Measurements from ENCODE around the gene C20orf173. TPM values are rescaled to one million over a fixed set of nuclear protein-coding genes. Genes with fewer than 3 reads are reported as not detected.

The C20orf173 gene
- total and polyA plus RNA-seq, 12 donors = not detected

DNA sequence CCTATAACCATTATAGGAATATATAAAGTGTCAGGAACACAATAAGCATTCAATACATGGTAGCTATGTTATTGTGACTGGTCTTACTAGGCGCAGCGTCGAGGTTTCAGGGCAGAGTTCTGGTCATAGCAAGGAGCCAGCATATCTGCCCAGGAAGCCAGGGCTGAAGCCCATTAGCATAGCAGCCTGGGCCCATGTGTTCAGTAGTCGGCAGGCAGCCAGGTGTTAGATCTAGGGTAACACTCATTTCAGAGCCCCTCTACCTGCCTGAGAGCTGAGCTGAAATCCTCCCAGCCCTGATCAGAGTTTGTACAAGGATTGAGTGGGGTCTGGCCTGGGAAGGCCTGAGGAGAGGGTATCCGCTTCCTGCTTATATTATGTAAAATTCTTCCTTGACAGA lies 32.1 kb downstream of the C20orf173 start:
- Histone ChIP-seq H3K4me1 (replicated peaks in 1 of 2) (no peaks in the 10 kb centered on the region), H3K27me3 (no peaks in the 10 kb centered on the region), H3K36me3 (replicated peaks in 1 of 2) (peaks cover 0 to 90% of the 10 kb centered on the region in 2 donors), H3K9me3 (replicated peaks in 1 of 3) (no peaks in the 10 kb centered on the region), H3K27ac (peak overlapping the region in 1 of 5 donors; percentile 65), H3K4me3 (no peak overlapping the region)
- TF ChIP-seq POLR2A (IDR thresholded peaks at IDR 0.05) = no peak
- TF ChIP-seq, protein P1, sequence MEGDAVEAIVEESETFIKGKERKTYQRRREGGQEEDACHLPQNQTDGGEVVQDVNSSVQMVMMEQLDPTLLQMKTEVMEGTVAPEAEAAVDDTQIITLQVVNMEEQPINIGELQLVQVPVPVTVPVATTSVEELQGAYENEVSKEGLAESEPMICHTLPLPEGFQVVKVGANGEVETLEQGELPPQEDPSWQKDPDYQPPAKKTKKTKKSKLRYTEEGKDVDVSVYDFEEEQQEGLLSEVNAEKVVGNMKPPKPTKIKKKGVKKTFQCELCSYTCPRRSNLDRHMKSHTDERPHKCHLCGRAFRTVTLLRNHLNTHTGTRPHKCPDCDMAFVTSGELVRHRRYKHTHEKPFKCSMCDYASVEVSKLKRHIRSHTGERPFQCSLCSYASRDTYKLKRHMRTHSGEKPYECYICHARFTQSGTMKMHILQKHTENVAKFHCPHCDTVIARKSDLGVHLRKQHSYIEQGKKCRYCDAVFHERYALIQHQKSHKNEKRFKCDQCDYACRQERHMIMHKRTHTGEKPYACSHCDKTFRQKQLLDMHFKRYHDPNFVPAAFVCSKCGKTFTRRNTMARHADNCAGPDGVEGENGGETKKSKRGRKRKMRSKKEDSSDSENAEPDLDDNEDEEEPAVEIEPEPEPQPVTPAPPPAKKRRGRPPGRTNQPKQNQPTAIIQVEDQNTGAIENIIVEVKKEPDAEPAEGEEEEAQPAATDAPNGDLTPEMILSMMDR (IDR thresholded peaks at IDR 0.05) = no peak
- intact Hi-C loops (cut with DNase I) = no loop called here
- WGBS, 4 donors = 87 to 94% (median 94%) methylated on average over 4 to 5 of the region's 5 CpGs
- no peak for DNase-seq

DNA sequence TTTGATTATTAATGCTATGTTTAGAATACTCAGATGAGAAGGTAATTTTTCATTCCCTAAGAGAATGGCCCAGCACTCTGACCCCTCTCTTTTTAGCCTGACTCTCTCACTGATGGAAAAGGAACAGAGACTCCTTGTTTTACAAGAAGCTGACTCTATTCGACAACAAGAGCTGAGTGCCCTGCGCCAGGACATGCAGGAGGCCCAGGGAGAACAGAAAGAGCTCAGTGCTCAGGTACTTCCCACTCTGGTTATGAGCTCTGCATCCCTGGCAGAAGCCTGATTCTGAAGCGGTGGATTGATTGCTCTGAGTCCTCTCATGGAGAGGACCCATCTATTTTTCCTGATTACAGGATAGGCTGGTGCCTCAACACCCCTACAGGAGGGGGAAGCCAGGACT lies 33.0 kb downstream of the C20orf173 start:
- H3K27me3 ChIP-seq = no peaks in the 10 kb centered on the region
- peaks cover 0 to 84% of the 10 kb centered on the region in 2 donors for H3K36me3 ChIP-seq (replicated peaks in 1 of 2)
- H3K4me1 ChIP-seq (replicated peaks in 1 of 2) = no peaks in the 10 kb centered on the region
- TF ChIP-seq POLR2A (IDR thresholded peaks at IDR 0.05) = no peak
- TF ChIP-seq, protein P1 (IDR thresholded peaks at IDR 0.05) = no peak
- no peaks in the 10 kb centered on the region for H3K9me3 ChIP-seq (replicated peaks in 1 of 3)
- H3K27ac ChIP-seq = no peak overlapping the region
- H3K4me3 ChIP-seq = no peak overlapping the region
- intact Hi-C loops (cut with DNase I) = no loop called here
- 91 to 95% (median 92%) methylated on average over 3 of the region's 3 CpGs for WGBS, 4 donors
- no peak for DNase-seq

- Histone ChIP-seq H3K4me1 (replicated peaks in 1 of 2) (no peaks in the 10 kb centered on the region), H3K4me3 (no peak overlapping the region), H3K27me3 (no peaks in the 10 kb centered on the region), H3K27ac (no peak overlapping the region), H3K9me3 (replicated peaks in 1 of 3) (no peaks in the 10 kb centered on the region), H3K36me3 (replicated peaks in 1 of 2) (peaks cover 0 to 49% of the 10 kb centered on the region in 2 donors)
- DNase-seq = no peak
- TF ChIP-seq, protein P1 (IDR thresholded peaks at IDR 0.05) = no peak
- TF ChIP-seq POLR2A (IDR thresholded peaks at IDR 0.05) = no peak
- WGBS, 4 donors = 91 to 94% (median 92%) methylated on average over 6 of the region's 6 CpGs
- intact Hi-C loops (cut with DNase I) = no loop called here
Measured at GRCh38 chr20:35492352-35492751, 37.1 kb downstream of the C20orf173 start.

DNA sequence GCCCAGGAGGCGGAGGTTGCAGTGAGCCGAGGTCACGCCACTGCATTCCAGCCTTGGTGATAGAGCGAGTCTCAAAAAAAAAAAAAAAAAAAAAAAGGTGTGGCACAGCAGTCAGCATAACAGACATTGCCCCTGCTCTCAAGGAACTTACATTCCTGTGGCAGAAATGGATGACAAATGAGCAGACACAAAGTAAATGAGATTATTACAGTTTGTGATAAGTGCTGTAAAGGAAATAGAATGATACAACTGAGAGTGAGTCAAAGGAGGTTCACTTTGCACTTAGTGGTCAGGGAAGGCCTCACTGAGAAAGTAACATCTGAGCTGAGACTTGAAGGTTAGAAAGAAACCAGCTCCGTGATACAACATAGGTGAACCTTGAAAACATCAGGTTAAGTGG lies 37.6 kb downstream of the C20orf173 start:
- H3K27me3 ChIP-seq = no peaks in the 10 kb centered on the region
- H3K27ac ChIP-seq = no peak overlapping the region
- peaks cover 0 to 43% of the 10 kb centered on the region in 2 donors for H3K36me3 ChIP-seq (replicated peaks in 1 of 2)
- no peak for DNase-seq
- H3K9me3 ChIP-seq (replicated peaks in 1 of 3) = no peaks in the 10 kb centered on the region
- no peaks in the 10 kb centered on the region for H3K4me1 ChIP-seq (replicated peaks in 1 of 2)
- 96 to 97% (median 97%) methylated on average over 5 of the region's 5 CpGs for WGBS, 4 donors
- TF ChIP-seq, protein P1 (IDR thresholded peaks at IDR 0.05) = no peak
- TF ChIP-seq POLR2A (IDR thresholded peaks at IDR 0.05) = no peak
- H3K4me3 ChIP-seq = no peak overlapping the region
- intact Hi-C loops (cut with DNase I) = no loop called here
